SK-N-SH treated with all-trans-retinoic acid at 6 μM for 48 hours (cell line): ENCODE results near the gene RGS6.

Source experiments
- ARNTL ChIP-seq: fragments of 450-650 bp; formaldehyde crosslinking; IDR thresholded peaks from 2 replicates; pipeline ENCODE4 v1.5.0; 2020; ENCODE audit warnings: low read depth, mild to moderate bottlenecking, moderate library complexity, borderline replicate concordance
- BACH2 ChIP-seq: fragments of 250-450 bp; sonication (Bioruptor Pico); IDR thresholded peaks from 2 replicates; pipeline ENCODE4 v1.9.0; 2021; ENCODE audit warnings: mild to moderate bottlenecking, borderline replicate concordance
- CSRNP3 ChIP-seq: fragments of 250-450 bp; sonication (Bioruptor Pico); IDR thresholded peaks from 2 replicates; pipeline ENCODE4 v1.5.1; 2021; ENCODE audit warnings: mild to moderate bottlenecking, moderate library complexity
- ESRRG ChIP-seq: fragments of 250-450 bp; sonication (Bioruptor Pico); IDR thresholded peaks from 2 replicates; pipeline ENCODE4 v1.6.1; 2021; ENCODE audit warnings: mild to moderate bottlenecking
- PATZ1 ChIP-seq: fragments of 250-450 bp; sonication (Bioruptor Pico); IDR thresholded peaks from 2 replicates; pipeline ENCODE4 v1.8.0; 2020; ENCODE audit warnings: mild to moderate bottlenecking, moderate library complexity, borderline replicate concordance
- RARB ChIP-seq: fragments of 250-450 bp; sonication (Bioruptor Pico); IDR thresholded peaks from 2 replicates; pipeline ENCODE4 v1.8.0; 2021; ENCODE audit warnings: mild to moderate bottlenecking, moderate library complexity
- SNAI2 ChIP-seq: fragments of 250-450 bp; sonication (Bioruptor Pico); IDR thresholded peaks from 2 replicates; pipeline ENCODE4 v1.5.0; 2020; ENCODE audit warnings: mild to moderate bottlenecking, moderate library complexity
- ZC3H10 ChIP-seq: fragments of 250-450 bp; sonication (Bioruptor Pico); IDR thresholded peaks from 2 replicates; pipeline ENCODE4 v1.5.1; 2021; ENCODE audit warnings: mild to moderate bottlenecking, moderate library complexity
- ZFP3 ChIP-seq: fragments of 250-450 bp; sonication (Bioruptor Pico); IDR thresholded peaks from 2 replicates; pipeline ENCODE4 v1.5.0; 2020; ENCODE audit warnings: mild to moderate bottlenecking, moderate library complexity
- ZFP30 ChIP-seq: fragments of 450-650 bp; formaldehyde crosslinking; IDR thresholded peaks from 2 replicates; pipeline ENCODE4 v1.5.0; 2022; ENCODE audit warnings: mild to moderate bottlenecking, moderate library complexity

- TF ChIP-seq ZFP3 (CRISPR knock-in tag) (no peak), ARNTL (CRISPR knock-in tag) (no peak), SNAI2 (CRISPR knock-in tag) (no peak), PATZ1 (CRISPR knock-in tag) (no peak), ESRRG (no peak), ZC3H10 (CRISPR knock-in tag) (no peak), BACH2 (CRISPR knock-in tag) (no peak), CSRNP3 (no peak), RARB (CRISPR knock-in tag) (no peak), ZFP30 (no peak)
These were observed 322.1 kb downstream of the RGS6 start for GRCh38 chr14:72254202-72254936.
